Measurements from ENCODE around the gene OSTM1. TPM values are rescaled to one million over a fixed set of nuclear protein-coding genes. Genes with fewer than 3 reads are reported as not detected.

Gene OSTM1
- total and polyA plus RNA-seq, 2 experiments from 2014 or later = 17.4 to 28.1 TPM

DNA sequence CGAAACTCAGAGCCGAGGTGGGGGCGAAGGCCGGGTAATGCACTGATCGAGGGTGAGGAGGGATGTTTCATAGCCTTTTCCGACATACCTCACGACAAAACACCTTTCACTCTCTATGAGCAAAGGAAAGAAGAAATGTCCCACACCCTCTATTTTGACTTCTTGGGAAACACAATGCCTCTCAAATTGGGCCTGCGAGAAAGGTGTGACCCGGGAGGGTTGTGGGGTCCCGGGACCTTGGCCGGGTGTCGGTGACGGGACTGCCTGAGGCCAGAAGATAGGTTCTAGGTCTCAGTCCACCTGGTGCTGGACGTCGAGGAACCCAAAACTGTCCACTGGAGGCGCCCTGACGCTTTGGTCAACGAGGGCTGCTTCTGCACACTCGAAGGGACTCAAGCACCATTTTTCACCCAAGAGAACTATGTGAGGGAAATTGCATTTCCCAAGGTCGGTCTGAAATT is 41.1 kb upstream of the OSTM1 start (continued):
- TF ChIP-seq, protein P1, sequence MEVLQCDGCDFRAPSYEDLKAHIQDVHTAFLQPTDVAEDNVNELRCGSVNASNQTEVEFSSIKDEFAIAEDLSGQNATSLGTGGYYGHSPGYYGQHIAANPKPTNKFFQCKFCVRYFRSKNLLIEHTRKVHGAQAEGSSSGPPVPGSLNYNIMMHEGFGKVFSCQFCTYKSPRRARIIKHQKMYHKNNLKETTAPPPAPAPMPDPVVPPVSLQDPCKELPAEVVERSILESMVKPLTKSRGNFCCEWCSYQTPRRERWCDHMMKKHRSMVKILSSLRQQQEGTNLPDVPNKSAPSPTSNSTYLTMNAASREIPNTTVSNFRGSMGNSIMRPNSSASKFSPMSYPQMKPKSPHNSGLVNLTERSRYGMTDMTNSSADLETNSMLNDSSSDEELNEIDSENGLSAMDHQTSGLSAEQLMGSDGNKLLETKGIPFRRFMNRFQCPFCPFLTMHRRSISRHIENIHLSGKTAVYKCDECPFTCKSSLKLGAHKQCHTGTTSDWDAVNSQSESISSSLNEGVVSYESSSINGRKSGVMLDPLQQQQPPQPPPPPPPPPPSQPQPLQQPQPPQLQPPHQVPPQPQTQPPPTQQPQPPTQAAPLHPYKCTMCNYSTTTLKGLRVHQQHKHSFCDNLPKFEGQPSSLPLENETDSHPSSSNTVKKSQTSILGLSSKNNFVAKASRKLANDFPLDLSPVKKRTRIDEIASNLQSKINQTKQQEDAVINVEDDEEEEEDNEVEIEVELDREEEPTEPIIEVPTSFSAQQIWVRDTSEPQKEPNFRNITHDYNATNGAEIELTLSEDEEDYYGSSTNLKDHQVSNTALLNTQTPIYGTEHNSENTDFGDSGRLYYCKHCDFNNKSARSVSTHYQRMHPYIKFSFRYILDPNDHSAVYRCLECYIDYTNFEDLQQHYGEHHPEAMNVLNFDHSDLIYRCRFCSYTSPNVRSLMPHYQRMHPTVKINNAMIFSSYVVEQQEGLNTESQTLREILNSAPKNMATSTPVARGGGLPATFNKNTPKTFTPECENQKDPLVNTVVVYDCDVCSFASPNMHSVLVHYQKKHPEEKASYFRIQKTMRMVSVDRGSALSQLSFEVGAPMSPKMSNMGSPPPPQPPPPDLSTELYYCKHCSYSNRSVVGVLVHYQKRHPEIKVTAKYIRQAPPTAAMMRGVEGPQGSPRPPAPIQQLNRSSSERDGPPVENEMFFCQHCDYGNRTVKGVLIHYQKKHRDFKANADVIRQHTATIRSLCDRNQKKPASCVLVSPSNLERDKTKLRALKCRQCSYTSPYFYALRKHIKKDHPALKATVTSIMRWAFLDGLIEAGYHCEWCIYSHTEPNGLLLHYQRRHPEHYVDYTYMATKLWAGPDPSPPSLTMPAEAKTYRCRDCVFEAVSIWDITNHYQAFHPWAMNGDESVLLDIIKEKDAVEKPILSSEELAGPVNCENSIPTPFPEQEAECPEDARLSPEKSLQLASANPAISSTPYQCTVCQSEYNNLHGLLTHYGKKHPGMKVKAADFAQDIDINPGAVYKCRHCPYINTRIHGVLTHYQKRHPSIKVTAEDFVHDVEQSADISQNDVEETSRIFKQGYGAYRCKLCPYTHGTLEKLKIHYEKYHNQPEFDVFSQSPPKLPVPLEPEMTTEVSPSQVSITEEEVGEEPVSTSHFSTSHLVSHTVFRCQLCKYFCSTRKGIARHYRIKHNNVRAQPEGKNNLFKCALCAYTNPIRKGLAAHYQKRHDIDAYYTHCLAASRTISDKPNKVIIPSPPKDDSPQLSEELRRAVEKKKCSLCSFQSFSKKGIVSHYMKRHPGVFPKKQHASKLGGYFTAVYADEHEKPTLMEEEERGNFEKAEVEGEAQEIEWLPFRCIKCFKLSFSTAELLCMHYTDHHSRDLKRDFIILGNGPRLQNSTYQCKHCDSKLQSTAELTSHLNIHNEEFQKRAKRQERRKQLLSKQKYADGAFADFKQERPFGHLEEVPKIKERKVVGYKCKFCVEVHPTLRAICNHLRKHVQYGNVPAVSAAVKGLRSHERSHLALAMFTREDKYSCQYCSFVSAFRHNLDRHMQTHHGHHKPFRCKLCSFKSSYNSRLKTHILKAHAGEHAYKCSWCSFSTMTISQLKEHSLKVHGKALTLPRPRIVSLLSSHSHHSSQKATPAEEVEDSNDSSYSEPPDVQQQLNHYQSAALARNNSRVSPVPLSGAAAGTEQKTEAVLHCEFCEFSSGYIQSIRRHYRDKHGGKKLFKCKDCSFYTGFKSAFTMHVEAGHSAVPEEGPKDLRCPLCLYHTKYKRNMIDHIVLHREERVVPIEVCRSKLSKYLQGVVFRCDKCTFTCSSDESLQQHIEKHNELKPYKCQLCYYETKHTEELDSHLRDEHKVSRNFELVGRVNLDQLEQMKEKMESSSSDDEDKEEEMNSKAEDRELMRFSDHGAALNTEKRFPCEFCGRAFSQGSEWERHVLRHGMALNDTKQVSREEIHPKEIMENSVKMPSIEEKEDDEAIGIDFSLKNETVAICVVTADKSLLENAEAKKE (CRISPR knock-in tag; IDR thresholded peaks at IDR 0.05) = no peak
- TF ChIP-seq POLR2AphosphoS5 (IDR thresholded peaks at IDR 0.05; ENCODE audit: low read depth) (no peak), NANOG (IDR thresholded peaks at IDR 0.05; ENCODE audit: borderline replicate concordance) (no peak)

GRCh38 chr6:108114841-108115597 is 40.5 kb upstream of the OSTM1 start:
- H3K4me2 ChIP-seq = peak overlapping the region; percentile 85
- peak overlapping the region; percentile 55 for H3K4me3 ChIP-seq
- peaks cover 8% of the 10 kb centered on the region; the same call in 1 of the 2 replicates for H4K20me1 ChIP-seq (replicated peaks; ENCODE audit: insufficient read depth)
- peaks cover 41% of the 10 kb centered on the region for H3K4me1 ChIP-seq (ENCODE audit: insufficient read depth)
- no peak overlapping the region for H3K27ac ChIP-seq (ENCODE audit: low read depth)
- H3K27me3 Mint-ChIP-seq (ENCODE audit: insufficient read depth, low read depth, poor library complexity) = peaks cover 85% of the 10 kb centered on the region
- no peaks in the 10 kb centered on the region for H3K79me2 ChIP-seq (replicated peaks; ENCODE audit: insufficient read depth)
- peaks cover 28% of the 10 kb centered on the region for H3F3A ChIP-seq (replicated peaks; ENCODE audit: low read depth)
- no peaks in the 10 kb centered on the region; the same call in 2 of the 3 replicates for H3K36me3 Mint-ChIP-seq (ENCODE audit: low read depth)
- H3K4me3 Mint-ChIP-seq = peak overlapping the region; percentile 69
- H3K4me1 Mint-ChIP-seq = peaks cover 47% of the 10 kb centered on the region
- H3K9me2 ChIP-seq (ENCODE audit: insufficient read depth) = no peaks in the 10 kb centered on the region
- peaks cover 4% of the 10 kb centered on the region; the same call in 2 of the 3 replicates for H3K9me3 Mint-ChIP-seq
- DNase-seq (ENCODE audit: low spot score) (peak; percentile 87), ATAC-seq (peak; percentile 46)
- H3K27ac Mint-ChIP-seq = no peak overlapping the region
- H3K27me3 ChIP-seq (ENCODE audit: insufficient read depth) = peaks cover 95% of the 10 kb centered on the region
- peak overlapping the region; percentile 66 for H2AFZ ChIP-seq
- H3K36me3 ChIP-seq (ENCODE audit: insufficient read depth) = no peaks in the 10 kb centered on the region
- peak; percentile 87 for TF ChIP-seq EZH2phosphoT487 (IDR thresholded peaks at IDR 0.05; ENCODE audit: unreplicated experiment)
- TF ChIP-seq ETS1 (IDR thresholded peaks at IDR 0.05) = no peak
- TF ChIP-seq EZH2 (IDR thresholded peaks at IDR 0.05; ENCODE audit: low read depth, unreplicated experiment) = peak; percentile 96
- TF ChIP-seq STAT1 (IDR thresholded peaks at IDR 0.05; ENCODE audit: unreplicated experiment) = no peak
- no peak for TF ChIP-seq CREB1 (CRISPR knock-in tag; IDR thresholded peaks at IDR 0.05; ENCODE audit: low read depth)
- no peak for TF ChIP-seq ZNF114 (CRISPR knock-in tag; IDR thresholded peaks at IDR 0.05)
- no peak for TF ChIP-seq ZNF331 (CRISPR knock-in tag; IDR thresholded peaks at IDR 0.05; ENCODE audit: low read depth)
- no peak for TF ChIP-seq REST (IDR thresholded peaks at IDR 0.05; ENCODE audit: unreplicated experiment)
- TF ChIP-seq JUNB (IDR thresholded peaks at IDR 0.05; ENCODE audit: unreplicated experiment) = no peak
- TF ChIP-seq NANOG (IDR thresholded peaks at IDR 0.05; ENCODE audit: borderline replicate concordance) = no peak

Measured in GM23338 (cell line).